Activated T-cell treated with anti-CD3 and anti-CD28 coated beads for 48 hours (primary cell): ENCODE measurements around the gene FARS2.

Source experiments
- DNase-seq: peaks from one replicate; pipeline ENCODE4 v3.0.0-alpha.2; 2020; ENCODE audit warnings: low read depth

Gene FARS2

DNA sequence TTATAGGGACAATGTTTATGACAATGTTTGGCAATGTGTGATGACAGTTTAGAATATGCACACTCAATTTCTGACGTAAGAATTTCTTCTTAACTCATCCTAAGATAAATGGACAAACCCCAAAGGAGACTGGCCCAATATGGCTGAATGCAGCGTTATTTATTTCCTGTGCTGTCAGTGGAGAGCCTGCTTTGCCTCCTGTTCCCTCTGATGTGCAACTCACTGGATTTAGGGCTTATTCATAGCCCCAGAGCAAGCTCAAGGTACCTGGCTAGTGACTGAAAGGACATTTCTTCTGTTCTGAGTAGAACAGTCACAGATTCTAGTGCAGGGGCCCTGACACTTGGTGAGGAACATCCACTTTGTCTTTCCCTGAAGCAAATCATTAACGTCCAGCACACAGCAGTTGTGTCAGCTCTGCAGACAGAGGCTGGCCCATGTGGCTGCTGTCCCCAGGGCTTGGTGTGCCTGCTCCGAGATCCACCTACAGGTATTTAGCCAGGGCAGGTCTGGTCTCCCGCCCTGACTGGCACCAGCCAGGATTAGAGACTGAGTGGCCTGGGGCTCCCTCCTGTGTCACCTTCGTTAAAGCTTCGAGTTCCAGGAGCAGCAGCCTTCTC is 64.8 kb downstream of the FARS2 start:
- no peak for DNase-seq

DNA sequence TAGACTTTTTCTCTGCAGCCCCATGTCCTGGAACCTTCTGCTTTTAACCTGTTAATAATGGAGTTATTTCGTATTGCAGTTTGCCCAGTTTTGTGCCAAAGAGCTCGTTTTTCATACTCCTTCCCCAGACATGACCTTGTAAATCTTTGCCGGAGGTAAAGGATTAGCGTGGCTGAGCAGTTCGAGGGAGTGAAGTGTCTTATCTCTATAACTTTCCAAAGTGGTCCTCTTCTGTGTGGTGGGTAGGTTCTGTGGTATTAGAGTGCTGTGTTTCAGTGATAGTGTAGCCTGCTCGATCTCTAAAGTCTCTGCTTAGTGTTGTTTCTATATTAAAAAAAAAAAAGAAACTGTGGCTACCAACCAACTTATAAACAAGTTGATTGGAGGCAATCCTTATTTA is 67.5 kb downstream of the FARS2 start:
- DNase-seq = no peak

DNA sequence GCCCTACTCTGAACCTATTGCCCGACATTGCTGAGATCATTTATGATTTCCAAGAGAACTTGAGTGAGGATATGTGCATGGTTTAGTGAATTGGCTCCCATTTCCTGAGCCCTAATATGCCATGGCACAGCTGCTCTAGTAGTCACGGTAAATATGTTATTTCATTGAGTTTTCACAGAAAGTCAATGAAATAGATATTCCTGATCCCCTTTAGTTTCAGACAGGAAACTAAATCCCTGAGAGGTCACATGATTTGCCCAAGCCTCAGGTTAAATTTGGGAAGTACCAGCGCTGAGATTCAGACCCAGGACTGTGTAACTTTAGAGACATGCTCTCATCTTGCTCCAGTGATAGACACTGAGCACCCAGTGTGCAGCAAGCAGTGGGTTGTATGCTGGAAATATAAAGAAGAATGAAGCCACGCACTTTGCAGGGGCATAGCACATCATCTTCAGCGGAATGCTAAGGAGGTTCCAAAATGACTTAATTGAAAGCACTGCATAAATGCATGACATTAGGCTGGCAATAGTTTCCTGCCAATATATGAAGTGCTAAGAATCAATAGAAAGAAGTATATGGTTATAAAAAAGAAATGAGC is 70.6 kb downstream of the FARS2 start:
- DNase-seq = no peak

DNA sequence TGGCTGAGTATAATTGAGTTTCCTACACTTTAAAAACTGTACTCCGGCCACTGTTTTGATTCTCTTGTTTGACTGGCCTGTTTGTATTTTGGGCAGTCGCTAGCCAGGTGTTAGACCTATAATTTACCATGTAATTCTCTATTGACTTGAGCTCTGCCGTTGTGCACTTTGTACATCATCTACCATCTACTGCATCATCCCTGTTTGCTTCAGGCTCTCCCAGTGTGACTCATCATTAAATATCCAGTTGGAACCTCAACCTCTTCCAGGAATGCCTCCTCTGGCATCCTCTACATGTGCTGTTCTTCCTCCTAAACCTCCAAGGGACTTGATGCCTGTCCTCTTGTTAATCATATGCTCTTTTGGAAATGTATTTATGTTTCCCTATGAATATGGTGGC is 72.3 kb downstream of the FARS2 start:
- DNase-seq = no peak

DNA sequence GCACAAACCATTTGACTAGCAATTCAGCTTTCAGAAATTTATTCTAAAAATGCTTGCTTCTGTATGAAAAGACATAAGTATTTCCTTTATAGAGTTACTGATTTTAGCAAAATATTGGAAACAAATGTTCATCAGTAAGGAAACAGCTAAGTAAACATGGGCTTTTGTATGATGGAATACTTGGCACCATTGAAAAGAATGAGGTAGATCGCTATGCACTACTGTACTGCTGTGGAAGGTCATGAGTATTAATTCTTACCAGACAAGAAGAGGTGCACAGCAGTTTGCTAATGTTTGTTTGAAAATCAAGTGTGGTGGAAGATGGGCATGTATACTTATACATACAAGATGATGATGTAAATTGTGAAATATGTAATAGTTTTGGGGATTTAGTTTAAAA is 73.0 kb downstream of the FARS2 start:
- DNase-seq = no peak

DNA sequence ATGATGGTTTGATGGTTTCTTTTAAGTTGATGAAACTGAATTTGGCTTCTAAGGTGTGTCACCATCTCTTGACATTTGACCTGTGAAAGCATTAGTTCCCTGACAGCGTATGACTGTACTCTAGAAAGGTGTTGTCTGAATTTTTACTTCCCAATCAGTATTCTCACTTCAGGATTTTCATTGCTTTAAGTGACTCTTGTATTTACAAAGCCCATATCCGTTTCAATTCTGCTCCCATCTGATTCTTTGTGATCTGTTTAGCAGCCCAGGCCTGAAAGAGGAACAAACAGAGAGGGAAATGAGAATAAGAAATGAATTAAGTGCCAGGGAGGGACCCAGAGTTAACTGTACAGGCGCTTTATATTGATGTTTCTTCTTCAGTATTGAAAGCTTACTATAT is 73.7 kb downstream of the FARS2 start:
- DNase-seq = no peak

DNA sequence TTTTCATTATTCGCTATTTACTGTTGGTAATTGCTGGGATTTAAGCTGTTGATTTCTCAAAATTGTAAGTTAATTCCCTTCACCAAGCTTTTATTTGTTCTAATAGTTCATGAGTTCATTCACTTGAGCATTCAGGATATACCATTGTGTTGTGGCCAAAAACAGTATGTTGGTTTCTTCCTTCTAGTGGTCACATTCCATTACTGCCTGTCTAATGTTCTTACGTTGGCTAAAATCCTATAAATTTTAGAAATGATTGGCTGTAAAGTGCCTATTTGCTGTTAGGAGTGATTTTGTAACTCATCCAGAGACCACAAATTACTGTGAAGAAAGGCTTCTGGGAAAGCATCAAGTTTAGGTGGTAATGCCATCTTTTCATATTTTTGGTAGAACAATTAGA is 76.3 kb downstream of the FARS2 start:
- DNase-seq = no peak

DNA sequence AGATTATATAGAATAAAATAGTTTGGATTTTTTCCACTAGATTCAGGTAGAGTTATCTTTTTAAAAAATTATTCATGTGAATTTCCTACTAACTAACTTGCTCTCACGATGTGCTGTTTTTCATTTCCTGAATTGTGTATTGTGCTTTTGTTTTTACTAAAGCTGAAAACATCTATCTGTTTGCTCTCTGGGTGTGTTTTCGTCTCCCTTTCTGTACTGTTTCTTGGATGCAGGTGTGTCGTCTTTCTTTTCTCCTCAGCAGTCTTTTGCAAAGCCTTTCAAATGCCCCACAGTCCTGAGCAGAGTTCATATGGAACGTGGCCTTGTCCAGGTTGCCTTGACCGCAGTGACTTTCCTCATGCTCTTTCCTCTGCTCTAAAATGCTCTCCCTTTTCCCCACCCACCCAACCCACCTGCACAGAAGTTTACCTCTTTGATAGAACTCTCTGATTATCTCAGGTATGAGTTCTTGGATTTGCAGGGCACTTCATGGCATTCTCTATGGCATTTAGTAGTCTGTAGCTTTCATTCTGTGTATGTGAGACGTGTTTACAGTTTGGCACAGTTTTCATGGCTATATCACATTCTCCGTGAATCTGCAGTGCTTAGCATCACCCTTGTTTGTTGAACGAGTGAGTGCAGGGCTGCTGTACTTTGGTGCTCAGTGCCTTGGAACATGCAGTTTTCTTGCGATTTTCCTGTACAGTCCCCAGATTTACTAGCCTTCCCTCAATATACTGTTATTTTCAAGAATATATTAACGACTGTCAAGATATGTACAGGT is 77.1 kb downstream of the FARS2 start:
- no peak for DNase-seq

DNA sequence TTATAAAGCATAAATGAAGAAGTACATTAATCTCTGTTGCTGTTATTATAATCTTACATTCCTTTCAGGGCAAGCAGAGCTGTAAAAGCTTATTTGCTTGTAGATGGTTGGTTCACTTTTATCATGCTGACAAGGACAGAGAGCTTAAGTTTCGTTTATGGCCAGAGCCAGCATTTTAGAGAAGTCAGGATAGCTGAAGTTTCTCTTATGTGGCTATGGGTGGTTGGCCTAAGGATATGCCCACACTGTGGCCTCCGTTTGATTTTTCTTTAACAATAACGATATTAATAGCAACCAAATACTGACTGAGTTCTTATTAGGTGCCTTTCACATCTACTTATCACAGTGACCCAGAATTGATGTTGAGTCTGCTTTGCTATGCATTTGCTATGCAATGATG is 78.5 kb downstream of the FARS2 start:
- DNase-seq = no peak

DNA sequence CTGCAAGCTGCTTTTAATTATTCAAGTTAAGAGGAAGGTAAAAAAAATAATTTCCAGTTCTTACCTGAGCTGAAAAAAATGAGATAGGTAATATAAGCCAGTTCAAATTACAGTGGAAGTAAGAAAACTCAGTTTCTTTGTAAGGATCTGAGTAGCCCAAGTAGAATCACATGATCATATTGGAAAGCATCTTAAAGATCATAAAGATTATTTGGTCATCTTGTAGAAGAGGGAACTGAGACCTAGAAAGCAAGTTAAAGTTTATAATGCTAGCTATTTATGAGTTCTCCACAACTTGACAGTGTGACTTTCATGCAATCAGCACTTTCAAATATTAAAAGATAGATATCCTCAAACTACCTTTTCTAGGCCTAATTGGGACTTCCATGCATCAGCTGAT is 80.5 kb downstream of the FARS2 start:
- no peak for DNase-seq

DNA sequence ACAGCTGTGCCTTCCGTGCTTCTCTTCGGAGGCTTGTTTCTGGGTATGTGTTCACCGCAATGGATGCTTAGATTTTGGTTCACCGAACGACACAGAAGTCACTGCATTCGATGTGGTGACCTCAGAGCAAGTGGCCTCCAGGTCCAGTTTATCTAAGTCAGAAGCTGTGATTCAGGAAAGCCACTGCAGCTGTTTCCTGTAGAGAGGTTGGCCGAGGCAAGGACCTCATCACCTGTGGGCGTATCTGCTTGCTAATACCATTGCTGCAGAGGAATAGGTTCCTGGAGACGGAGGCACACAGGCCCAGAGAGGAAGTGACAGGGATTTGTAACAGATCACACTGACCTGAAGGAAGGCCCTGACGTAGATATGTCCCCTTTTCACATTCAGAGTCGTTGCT is 82.7 kb downstream of the FARS2 start:
- DNase-seq = no peak

DNA sequence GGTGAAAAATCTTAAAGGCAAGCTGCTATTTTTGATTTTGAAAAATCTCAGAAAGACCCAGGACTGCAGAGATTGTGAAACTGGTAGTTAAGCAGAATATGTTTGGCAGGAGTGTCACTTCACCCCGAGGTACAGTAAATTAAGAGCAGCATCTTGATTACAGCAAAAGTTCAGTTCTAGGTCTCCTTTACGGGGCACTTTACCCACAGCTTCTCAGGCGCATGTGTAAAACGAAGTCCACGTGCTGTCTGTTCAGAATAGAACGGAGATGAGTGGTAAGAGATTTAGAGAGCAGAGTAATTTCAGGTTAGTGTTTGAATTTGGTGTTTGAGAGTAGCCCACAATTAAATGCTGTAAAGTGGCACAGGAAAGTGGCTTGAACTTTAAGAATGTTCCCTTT is 84.0 kb downstream of the FARS2 start:
- DNase-seq = no peak

DNA sequence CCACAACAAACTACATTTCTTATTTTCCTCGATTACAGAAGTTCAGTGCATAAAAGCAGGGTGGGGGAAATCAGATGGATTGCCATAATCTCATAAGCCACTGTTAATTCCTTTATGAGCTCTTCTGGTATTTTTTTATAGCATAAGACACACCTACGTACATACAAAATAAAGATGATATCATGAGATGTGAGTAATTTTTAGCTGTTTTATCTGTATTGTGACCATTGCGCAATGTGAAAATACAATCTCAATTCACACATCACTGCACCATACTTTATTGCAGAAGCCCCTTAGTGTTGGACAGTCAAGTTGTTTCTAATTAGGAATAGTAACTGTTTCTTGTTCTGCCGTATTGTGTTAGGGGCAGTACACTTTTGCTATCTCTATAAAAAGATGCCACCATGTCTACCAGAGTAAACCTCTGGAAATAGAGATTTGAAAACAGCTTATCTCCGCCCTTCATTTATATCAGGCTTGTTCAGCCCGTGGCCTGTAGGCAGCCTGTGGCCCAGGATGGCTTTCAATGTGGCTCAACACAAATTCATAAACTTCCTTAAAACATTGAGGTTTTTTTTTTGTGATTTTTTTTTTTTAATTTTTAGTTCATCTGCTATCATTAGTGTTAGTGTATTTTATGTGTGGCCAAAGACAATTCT is 90.4 kb downstream of the FARS2 start:
- DNase-seq = no peak

DNA sequence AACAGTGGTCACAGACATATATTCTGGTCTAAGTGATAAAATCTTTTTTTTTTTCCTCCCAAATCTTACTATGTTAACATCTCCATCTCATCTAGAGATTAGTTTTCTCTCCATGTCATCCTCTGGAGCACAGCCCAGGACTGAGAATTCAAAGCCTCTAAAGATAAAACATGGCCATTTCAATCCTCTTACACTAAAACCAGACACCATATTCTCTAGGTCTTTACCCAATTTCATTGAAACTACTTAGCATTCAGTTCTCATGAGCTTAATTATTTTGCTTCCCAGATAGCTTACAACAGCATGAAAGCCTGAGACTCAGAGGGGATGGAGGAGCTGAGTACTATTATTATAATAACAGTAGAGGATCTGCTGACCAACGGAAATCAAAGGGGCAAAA is 92.7 kb downstream of the FARS2 start:
- no peak for DNase-seq

DNA sequence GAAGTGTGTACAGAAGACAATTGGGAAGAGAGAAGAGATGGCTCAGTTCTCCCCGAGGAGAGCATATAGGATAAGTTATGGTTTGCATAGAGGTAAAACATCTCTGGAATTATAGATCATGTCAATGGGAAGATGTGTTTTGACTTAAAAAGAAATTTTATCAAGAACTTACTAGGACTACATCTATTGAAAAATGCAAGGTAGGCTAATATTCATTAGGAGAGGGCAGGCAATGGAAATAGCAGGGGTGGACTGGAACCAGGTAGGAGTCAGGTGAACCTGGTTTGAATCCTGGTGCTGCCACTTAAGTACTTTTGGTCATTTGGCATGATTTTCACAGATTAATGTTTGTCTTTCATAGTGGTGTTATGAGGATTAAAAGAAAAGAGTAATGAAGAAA is 96.2 kb downstream of the FARS2 start:
- no peak for DNase-seq

DNA sequence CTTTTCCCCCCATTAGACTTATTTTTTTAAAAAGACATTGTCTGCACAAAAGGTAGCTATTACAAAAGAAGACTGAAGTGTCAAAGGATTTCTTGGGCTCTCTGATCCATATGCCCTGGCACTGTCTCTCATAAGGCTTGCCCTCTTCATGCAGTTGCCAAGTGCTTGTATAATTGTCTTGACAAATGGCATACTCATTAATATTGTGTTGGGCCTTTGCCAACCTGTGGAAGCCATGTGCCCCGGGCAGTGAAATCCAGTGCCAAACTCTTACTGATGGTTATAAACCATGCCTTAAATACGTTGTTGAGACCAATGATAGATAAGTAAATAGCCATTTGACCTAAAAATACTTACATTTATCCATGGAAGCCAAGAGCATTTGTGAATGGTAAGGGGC is 98.1 kb downstream of the FARS2 start:
- DNase-seq = no peak

DNA sequence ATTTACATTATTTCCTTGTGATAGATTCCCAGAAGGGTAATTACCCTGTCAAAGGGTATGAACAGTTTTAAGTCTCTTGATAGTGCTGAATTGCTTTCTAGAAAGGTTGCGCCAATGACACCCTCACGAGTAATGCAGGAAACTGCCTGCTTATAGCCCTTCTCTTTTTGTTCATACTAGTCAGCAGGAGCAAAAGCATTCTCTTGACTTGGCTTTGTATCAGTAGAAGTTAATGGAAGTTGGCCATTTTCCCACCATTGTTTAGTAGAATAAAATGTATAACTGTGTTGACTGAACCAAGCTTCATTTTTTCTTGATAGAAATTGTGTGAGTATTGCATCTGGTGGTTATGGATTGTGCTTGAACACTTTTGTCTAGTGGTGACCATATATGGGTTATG is 100.1 kb downstream of the FARS2 start:
- no peak for DNase-seq

DNA sequence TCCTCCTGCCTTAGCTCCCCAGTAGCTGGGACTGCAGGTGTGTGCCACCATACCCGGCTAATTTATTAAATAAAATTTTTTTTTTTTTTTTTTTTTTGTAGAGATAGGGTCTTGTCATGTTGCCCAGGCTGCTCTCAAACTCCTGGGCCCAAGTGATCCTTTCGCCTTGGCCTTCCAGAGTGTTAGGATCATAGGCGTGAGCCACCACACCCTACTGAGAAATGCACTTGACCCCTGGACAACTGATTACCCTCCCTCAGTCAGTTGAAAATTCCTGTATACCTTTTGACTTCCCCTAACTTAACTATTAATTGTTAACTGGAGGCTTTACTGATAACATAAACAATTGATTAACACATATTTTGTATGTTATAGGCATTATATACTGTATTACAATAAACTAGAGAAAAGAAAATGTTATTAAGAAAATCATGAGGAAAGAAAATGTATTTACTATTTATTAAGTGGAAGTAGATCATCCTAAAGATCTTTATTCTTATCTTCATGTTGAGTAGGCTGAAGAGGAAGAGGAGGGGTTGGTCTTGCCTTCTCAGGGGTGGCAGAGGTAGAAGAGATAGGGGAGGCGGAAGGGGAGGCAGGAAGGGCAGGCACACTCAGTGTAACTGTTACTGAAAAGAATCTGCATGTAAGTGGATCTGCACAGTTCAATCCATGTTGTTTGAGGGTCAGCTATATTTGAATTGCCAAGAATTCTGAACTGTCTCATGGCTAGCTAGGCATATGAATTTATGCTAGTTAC is 104.3 kb downstream of the FARS2 start:
- DNase-seq = no peak

DNA sequence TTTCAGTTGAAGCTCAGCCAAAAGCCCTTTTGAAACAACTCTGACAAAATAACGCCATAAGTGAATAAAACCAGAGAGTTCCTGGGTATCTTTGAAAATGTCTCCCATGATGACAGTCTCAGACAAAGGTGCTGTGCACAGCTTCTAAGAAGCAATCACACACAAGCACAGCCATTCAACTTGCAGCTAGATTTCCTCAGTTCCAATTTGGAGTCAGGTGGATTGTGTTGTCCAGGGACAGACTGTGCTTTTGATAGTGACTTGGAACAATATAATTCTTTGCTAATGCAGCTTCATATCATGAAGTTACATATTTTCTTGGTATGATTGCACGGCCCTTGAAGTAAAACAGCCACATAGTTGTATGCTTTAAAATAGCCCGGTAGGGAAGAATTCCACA is 105.6 kb downstream of the FARS2 start:
- no peak for DNase-seq

DNA sequence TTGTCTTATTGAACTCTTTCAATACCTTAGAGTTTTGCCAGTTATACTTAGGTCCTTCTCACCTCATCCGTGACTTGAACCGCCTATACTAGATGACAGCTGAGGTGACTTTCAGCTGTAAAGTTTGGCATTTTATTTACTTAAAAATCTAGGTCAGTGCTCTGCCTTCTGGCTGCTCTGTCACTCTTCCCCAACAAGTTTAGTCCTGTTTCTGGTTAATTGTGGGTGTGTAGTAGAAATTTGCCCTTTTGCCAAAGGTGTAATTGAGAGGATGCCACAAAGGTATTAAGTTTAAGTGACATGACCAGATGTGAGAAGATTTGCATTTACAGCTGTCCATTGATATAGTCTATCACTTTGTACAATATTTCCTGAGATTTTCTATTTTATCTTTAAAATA is 106.2 kb downstream of the FARS2 start:
- DNase-seq = no peak

DNA sequence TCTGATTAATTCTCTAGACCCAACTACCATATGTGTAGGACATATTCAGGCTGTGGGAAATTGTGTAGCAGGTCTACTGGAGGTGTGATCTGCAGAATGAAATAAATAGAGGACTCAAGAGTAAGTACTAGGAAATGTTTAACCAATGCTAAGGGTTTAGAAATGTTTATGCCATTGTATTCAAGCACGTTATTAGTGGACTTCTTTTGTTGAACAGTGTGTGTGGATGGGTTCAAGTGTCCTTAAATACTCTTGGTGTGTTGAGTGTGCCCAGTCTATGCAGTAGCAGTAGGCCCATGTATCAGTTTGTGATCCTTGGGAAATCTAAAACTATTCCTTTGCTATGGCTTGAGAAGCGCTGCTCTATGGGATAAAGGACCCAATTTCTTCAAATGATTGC is 112.1 kb downstream of the FARS2 start:
- DNase-seq = no peak

DNA sequence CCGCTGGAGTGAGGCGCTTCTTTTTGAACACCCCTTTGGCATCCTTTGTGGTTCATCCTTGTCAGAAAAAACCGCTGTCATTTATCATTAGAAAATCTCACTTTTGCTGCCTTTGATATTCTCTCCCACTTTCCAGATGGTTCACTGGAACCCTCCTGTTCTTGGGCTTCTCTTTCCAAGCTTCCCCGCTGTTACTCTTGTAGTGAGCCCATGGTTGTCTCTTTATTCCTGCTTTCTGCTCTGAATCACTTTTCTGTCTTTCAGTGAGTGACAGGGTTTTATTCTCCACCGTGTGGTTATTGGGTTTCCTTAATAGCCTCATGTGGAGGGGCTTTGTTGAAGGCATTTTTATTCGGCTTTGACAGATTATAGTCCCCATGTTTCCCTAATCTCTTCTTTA is 117.0 kb downstream of the FARS2 start:
- DNase-seq = no peak
